Muscle layer of duodenum (tissue), 2 donors: Measurements from ENCODE around the gene TACSTD2.
A peak's percentile ranks its signal among the peaks of the same experiment; 100 is the strongest.
"Not testable (repeated sequence)": the region's sequence is repeated elsewhere in the genome, so short reads cannot be mapped to it uniquely, and the experiment has no call there.

Source experiments
- H3K27ac ChIP-seq: one replicate; pipeline ENCODE4 v1.7.0; 2013; ENCODE audit warnings: mild to moderate bottlenecking, low read length
- H3K27me3 ChIP-seq: one replicate; pipeline ENCODE4 v1.7.0; 2013; ENCODE audit warnings: low read depth, mild to moderate bottlenecking, control low read depth, low read length
- H3K36me3 ChIP-seq, 2 donors: one replicate each; pipeline ENCODE4 v1.7.0; 2013; ENCODE audit warnings: low read length in 2 of 2, control low read depth in 1 of 2, mild to moderate bottlenecking in 1 of 2; ENCODE audit not compliant: insufficient read depth in 2 of 2, control insufficient read depth in 1 of 2
- H3K4me1 ChIP-seq, 2 donors: one replicate each; pipeline ENCODE4 v1.7.0; 2013; ENCODE audit warnings: low read length in 2 of 2, mild to moderate bottlenecking in 2 of 2, control low read depth in 1 of 2, moderate library complexity in 1 of 2; ENCODE audit not compliant: insufficient read depth in 2 of 2, control insufficient read depth in 1 of 2
- H3K4me3 ChIP-seq, 2 donors: one replicate each; pipeline ENCODE4 v1.7.0; 2013; ENCODE audit warnings: low read length in 2 of 2, low read depth in 1 of 2, mild to moderate bottlenecking in 1 of 2
- H3K9me3 ChIP-seq, 2 donors: one replicate each; pipeline ENCODE4 v1.7.0; 2013; ENCODE audit warnings: low read length in 2 of 2, control low read depth in 1 of 2, mild to moderate bottlenecking in 1 of 2; ENCODE audit not compliant: control insufficient read depth in 1 of 2
- donor health status: healthy.

Gene TACSTD2

DNA sequence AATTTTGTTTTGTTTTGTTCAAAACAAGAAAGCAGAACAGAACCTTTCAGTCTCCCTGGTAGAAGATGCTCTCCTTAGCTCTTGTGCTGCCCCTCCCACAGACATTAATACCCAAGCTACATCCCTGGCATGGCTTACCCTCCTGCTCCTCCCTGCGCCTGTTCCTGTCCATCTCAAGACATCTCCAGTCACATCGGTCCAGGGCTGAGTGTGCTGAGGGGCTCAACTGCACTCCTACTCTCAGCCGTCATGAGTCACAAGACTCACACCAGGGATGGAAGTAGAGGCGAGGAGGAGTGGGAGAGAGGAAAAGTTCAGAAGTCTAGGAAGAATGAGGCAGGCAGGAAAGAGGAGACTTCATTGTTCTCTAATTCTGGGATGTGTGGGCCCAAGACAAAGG is 9.2 kb upstream of the TACSTD2 start:
- Histone ChIP-seq H3K9me3 (no peaks in the 10 kb centered on the region), H3K27me3 (no peaks in the 10 kb centered on the region), H3K4me1 (peaks cover 4 to 12% of the 10 kb centered on the region in 2 donors), H3K27ac (no peak overlapping the region), H3K36me3 (no peaks in the 10 kb centered on the region), H3K4me3 (no peak overlapping the region)

DNA sequence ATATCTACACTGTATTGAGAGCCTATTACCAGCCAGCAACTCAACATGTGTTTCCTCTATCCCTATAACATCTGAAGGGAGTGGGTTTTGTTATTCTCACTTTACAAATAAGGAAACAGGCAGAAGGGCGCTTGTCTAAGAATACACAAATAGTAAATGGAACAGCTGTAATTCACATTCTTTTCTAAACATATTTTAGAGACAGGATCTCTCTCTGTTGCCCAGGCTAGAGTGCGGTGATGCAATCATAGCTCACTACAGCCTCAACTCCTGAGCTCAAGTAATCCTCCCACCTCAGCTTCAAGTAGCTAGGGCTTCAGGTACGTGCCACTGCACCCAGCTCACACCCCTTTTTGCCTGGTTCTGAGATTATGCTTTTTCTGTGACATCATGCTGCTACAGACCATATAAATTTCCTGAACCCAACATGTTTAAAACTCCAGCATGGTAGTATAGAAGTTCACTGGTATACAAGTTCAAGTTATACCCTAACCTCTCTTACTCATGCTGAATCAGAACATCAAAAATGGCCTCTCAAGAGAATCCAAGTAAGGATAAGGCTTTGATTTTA is 8.6 kb upstream of the TACSTD2 start:
- Histone ChIP-seq H3K27ac (peak overlapping the region; percentile 39), H3K36me3 (no peaks in the 10 kb centered on the region), H3K4me1 (peaks cover 4 to 12% of the 10 kb centered on the region in 2 donors), H3K9me3 (no peaks in the 10 kb centered on the region), H3K27me3 (no peaks in the 10 kb centered on the region), H3K4me3 (no peak overlapping the region)

DNA sequence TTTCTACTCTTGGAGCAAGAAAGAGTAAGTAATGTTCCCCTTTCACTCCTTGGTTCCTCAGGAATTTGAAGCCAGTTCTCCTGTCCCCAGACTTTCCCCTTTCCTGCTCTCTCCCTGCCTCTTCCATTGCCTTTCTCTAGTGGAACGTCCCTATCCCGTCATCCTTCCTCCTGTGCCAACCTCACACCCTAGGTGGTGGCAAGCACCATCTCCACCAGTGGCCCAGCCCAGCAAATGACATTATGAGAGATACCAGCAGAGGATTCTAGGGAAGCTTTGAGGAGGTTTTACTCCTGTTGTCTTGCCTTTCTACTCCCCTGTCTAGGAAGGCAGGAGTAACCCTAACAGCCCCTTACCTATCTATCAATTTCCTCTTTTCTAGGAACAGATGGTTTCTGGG is 8.1 kb upstream of the TACSTD2 start:
- H3K27me3 ChIP-seq, result no peaks in the 10 kb centered on the region
- H3K4me1 ChIP-seq, result peaks cover 4 to 12% of the 10 kb centered on the region in 2 donors
- peak overlapping the region; percentile 39 for H3K27ac ChIP-seq
- no peaks in the 10 kb centered on the region for H3K9me3 ChIP-seq
- H3K36me3 ChIP-seq, result no peaks in the 10 kb centered on the region
- no peak overlapping the region for H3K4me3 ChIP-seq

DNA sequence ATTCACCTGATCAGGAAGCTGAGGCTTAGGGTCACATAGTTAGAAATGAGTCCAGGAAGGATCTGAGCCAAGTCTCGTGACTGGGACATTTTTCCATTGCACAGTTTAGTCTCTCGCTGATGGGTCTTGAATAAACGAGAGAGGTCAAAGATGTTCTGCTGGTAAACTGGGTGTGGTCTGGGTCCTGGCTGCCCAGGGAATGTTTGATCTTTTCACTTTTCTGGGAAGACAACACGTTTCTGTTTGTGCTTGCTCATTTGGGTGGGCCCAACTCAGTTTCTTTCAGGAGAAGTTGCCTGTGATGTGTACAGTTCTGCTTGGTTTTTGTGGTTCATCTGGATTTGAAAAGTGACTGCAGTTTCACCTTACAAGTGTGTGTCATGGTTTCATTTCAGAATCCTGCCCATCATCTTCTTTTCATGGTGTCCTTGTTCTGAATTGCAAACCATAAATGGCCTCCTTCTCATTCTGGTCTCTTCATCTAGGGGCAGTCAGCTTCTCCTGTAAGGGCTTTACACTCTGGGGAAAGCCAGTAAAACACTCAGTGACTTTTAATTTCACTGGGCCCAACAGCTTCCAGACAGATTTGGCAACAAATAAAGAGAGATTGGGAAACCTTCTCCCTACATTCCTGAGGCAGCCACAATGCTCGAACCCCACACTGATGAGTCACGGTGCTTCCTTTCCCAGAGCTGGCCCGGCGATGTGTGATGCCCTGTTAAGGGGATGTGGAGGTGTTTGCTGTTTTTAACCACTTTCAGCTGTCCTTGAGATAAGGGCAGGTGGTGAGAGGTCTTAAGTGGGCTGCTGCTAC is 7.2 kb upstream of the TACSTD2 start:
- peak overlapping the region; percentile 39 for H3K27ac ChIP-seq
- no peak overlapping the region for H3K4me3 ChIP-seq

DNA sequence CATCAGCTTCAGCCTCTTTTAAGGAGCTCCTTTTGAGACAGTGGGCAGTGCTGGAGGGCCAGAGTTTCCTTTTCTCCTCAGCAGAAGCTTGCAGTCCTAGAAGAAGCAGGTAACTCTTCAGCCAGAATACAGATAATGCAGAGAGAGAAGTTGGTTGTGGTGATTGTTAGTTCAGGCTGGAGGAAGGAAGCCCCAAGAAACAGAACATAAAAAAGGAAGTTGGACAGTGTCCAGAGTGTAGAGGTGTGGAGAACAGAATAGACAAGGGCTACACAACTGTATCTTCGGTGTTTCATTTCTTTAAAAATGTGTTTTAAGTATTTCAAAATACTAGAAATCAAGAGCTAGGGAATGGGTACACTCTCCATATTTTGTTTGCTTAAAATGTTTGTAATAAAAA is 6.4 kb upstream of the TACSTD2 start:
- no peaks in the 10 kb centered on the region for H3K9me3 ChIP-seq
- H3K27me3 ChIP-seq, result no peaks in the 10 kb centered on the region
- no peaks in the 10 kb centered on the region for H3K36me3 ChIP-seq
- H3K27ac ChIP-seq, result no peak overlapping the region
- H3K4me1 ChIP-seq, result peaks cover 4 to 12% of the 10 kb centered on the region in 2 donors
- H3K4me3 ChIP-seq, result no peak overlapping the region

More for the DNA sequence above, 7.2 kb upstream of the TACSTD2 start:
- H3K36me3 ChIP-seq, result no peaks in the 10 kb centered on the region
- H3K9me3 ChIP-seq, result no peaks in the 10 kb centered on the region
- peaks cover 4 to 12% of the 10 kb centered on the region in 2 donors for H3K4me1 ChIP-seq
- no peaks in the 10 kb centered on the region for H3K27me3 ChIP-seq

DNA sequence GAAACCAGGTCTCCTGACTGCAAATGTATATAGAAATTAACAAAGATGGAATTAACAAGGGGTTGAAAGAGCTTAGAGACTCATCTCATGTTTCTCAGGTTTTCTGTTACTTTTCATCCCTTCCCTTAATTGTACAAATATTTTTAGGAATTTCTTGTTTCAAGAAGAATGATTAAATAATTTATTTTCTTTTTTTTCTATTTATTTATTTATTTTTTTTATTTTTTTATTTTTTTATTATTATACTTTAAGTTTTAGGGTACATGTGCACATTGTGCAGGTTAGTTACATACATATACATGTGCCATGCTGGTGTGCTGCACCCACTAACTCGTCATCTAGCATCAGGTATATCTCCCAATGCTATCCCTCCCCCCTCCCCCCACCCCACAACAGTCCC is 5.1 kb upstream of the TACSTD2 start:
- not testable (repeated sequence) for H3K36me3 ChIP-seq, H3K9me3 ChIP-seq, H3K4me3 ChIP-seq, H3K27me3 ChIP-seq, H3K27ac ChIP-seq
- peaks cover 4 to 14% of the 10 kb centered on the region in 2 donors for H3K4me1 ChIP-seq

DNA sequence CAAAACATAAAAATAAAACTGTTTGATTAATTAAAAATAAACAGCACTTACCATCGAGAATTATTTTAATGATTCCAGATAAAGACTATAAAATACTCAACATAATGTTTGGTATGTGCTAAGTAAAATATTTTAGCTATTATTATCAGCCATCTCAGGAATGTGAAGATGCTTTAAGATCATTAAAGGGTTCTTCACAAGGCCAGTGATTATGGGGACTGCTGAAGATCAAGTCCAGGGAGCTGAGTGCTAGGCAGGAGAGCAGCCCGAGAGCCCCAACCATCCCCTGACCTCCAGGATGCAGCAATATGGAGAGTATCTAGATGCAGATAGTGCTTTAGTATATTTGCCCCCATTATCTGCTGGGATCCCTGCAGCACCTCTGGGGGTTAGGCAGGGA is 4.6 kb upstream of the TACSTD2 start:
- H3K9me3 ChIP-seq, result no peaks in the 10 kb centered on the region
- no peaks in the 10 kb centered on the region for H3K36me3 ChIP-seq
- H3K27me3 ChIP-seq, result peaks cover 4% of the 10 kb centered on the region
- no peak overlapping the region for H3K4me3 ChIP-seq
- H3K27ac ChIP-seq, result no peak overlapping the region
- peaks cover 4 to 19% of the 10 kb centered on the region in 2 donors for H3K4me1 ChIP-seq

DNA sequence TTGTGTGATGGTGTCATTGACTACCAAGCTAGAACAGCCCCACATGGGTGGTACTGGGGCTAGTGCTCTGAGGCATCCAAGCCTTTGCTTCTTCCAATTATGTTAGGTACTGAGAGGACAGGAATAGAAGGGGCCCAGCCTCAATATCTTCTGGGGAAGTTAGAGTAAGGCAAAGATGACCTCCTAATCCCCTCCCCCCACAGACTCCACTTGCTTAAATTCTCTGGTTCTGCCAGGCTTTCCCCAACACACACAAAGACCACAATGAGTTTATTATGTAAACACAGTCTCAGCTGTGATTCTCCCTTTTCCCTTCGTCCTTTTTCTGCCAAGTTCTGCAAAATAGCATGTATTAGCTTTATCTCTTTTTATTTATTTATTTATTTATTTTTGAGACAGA is 3.1 kb upstream of the TACSTD2 start:
- Histone ChIP-seq H3K4me3 (no peak overlapping the region), H3K9me3 (no peaks in the 10 kb centered on the region), H3K27ac (no peak overlapping the region), H3K36me3 (no peaks in the 10 kb centered on the region), H3K27me3 (peaks cover 11% of the 10 kb centered on the region), H3K4me1 (peaks cover 4 to 22% of the 10 kb centered on the region in 2 donors)

DNA sequence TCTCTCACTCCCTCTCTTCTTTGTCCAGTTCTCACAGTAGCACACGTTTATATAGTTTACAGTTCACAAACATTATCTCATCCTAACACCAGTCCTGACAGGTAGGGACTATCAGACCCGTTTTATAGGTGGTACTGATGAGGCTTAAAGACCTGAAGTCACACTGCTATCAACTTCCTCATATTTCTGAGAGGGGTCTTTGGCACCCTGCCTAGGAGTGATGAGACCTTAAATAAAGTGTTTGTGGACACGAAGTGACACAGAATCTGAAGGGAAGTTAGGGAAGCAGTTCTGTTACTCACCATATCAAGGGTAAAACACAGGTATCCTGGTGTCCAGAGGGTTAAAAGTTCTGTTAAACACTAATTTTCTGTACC is 590 bp upstream of the TACSTD2 start:
- H3K27me3 ChIP-seq, result peaks cover 11% of the 10 kb centered on the region
- no peaks in the 10 kb centered on the region for H3K9me3 ChIP-seq

DNA sequence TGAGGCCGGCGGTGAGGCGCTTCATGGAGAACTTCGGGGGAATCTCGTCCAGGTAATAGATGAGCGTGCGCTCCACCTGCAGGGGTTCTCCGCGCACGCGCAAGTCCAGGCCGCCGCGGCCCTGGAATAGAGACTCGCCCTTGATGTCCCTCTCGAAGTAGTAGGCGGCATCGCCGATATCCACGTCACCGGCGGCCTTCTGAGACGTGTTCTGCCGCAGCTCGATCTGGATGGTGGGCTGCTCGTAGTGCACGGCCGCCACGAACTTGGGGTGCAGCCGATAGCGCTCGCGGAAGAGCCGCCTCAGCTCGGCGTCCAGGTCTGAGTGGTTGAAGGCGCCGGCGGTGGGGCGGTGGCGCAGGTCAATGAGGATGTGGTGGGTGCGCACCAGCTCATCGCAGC is 726 bp downstream of the TACSTD2 start:
- peak overlapping the region in 1 of 2 donors; percentile 64 for H3K4me3 ChIP-seq
- H3K4me1 ChIP-seq, result peaks cover 0 to 13% of the 10 kb centered on the region in 2 donors
- no peaks in the 10 kb centered on the region for H3K36me3 ChIP-seq
- no peak overlapping the region for H3K27ac ChIP-seq
- H3K27me3 ChIP-seq, result peaks cover 11% of the 10 kb centered on the region
- no peaks in the 10 kb centered on the region for H3K9me3 ChIP-seq

More for the DNA sequence above, 590 bp upstream of the TACSTD2 start:
- no peaks in the 10 kb centered on the region for H3K36me3 ChIP-seq
- no peak overlapping the region for H3K4me3 ChIP-seq
- H3K27ac ChIP-seq, result no peak overlapping the region
- H3K4me1 ChIP-seq, result peaks cover 0 to 13% of the 10 kb centered on the region in 2 donors

DNA sequence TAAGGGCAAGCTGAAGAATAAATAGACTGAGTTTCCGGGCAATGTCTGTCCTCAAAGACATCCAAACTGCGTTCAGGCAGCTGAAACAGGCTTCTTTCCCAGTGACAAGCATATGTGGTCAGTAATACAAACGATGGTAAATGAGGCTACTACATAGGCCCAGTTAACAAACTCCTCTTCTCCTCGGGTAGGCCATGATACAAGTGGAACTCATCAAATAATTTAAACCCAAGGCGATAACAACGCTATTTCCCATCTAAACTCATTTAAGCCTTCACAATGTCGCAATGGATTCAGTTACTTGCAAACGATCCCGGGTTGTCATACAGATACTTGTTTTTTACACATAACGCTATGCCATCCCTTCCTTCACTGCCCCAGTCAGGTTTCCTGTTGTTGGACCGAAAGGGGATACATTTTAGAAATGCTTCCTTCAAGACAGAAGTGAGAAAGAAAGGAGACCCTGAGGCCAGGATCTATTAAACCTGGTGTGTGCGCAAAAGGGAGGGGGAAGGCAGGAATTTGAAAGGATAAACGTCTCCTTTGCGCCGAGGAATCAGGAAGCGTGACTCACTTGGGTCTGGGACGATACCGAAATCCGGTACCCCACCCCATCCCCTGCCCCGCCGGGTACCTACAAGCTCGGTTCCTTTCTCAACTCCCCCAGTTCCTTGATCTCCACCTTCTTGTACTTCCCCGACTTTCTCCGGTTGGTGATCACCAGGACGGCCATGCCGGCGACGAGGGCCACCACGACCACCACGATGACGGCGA is 1.3 kb downstream of the TACSTD2 start:
- peaks cover 11% of the 10 kb centered on the region for H3K27me3 ChIP-seq
- no peak overlapping the region for H3K27ac ChIP-seq
- peaks cover 0 to 13% of the 10 kb centered on the region in 2 donors for H3K4me1 ChIP-seq
- no peaks in the 10 kb centered on the region for H3K9me3 ChIP-seq
- H3K4me3 ChIP-seq, result peak overlapping the region in 1 of 2 donors; percentile 64
- no peaks in the 10 kb centered on the region for H3K36me3 ChIP-seq
